Peyer's patch (tissue), 4 donors: Measurements from ENCODE around the gene IL1RN. TPM values are rescaled to one million over a fixed set of nuclear protein-coding genes. Genes with fewer than 3 reads are reported as not detected.

Source experiments
- DNase-seq, 3 donors: peaks; one replicate each; pipeline ENCODE4 v3.0.0-alpha.2; 2017 to 2019
- H3K27ac ChIP-seq, 4 donors: fragments of 200-600 bp; sonication (generic); one replicate each; pipeline ENCODE4 v1.5.1; 2016 to 2019
- H3K27me3 ChIP-seq, 2 donors: fragments of 200-600 bp; sonication (generic); one replicate each; pipeline ENCODE4 v1.5.1; 2019
- H3K36me3 ChIP-seq, 3 donors: fragments of 200-600 bp; sonication (generic); one replicate each; pipeline ENCODE4 v1.5.1; 2016 to 2019
- H3K4me1 ChIP-seq, 4 donors: fragments of 200-600 bp; sonication (generic); one replicate each; pipeline ENCODE4 v1.5.1; 2016 to 2019
- H3K4me3 ChIP-seq, 4 donors: fragments of 200-600 bp; sonication (generic); 1 replicate in 3 of 4; 2 replicates in 1 of 4; pipeline ENCODE4 v1.5.1; 2016 to 2019; ENCODE audit warnings: mild to moderate bottlenecking in 1 of 4
- H3K9me3 ChIP-seq, 4 donors: fragments of 200-600 bp; sonication (generic); one replicate each; pipeline ENCODE4 v1.5.1; 2016 to 2019; ENCODE audit warnings: mild to moderate bottlenecking in 1 of 4
- POLR2A ChIP-seq, 2 donors: fragments of 450-650 bp; IDR thresholded peaks; one replicate each; pipeline ENCODE4 v1.5.1; 2017; ENCODE audit warnings: antibody characterized with exemption in 2 of 2, mild to moderate bottlenecking in 2 of 2, moderate library complexity in 2 of 2
- total RNA-seq, 4 donors: library from RNA; depleted of rRNA; stranded (reverse); fragments of >200 nt; gene quantifications; one replicate each; pipeline ENCODE4 v1.1.0, GENCODE V29; 2016
- TF ChIP-seq, protein P1 (sequence below), 6 experiments: fragments of 450-650 bp in 4 of 6; fragments of 200-600 bp in 2 of 6; sonication (generic) in 1 of 6; IDR thresholded peaks; one replicate each; pipeline ENCODE4 v1.5.1; 2017 to 2019; ENCODE audit warnings: antibody characterized with exemption in 6 of 6, mild to moderate bottlenecking in 3 of 6, moderate library complexity in 1 of 6

Gene IL1RN
- total RNA-seq = 10 to 100 TPM in 2 of 4 donors, 1 to 10 TPM in 1, not detected in 1; 8.0 to 42.7 (median 17.7) TPM

DNA sequence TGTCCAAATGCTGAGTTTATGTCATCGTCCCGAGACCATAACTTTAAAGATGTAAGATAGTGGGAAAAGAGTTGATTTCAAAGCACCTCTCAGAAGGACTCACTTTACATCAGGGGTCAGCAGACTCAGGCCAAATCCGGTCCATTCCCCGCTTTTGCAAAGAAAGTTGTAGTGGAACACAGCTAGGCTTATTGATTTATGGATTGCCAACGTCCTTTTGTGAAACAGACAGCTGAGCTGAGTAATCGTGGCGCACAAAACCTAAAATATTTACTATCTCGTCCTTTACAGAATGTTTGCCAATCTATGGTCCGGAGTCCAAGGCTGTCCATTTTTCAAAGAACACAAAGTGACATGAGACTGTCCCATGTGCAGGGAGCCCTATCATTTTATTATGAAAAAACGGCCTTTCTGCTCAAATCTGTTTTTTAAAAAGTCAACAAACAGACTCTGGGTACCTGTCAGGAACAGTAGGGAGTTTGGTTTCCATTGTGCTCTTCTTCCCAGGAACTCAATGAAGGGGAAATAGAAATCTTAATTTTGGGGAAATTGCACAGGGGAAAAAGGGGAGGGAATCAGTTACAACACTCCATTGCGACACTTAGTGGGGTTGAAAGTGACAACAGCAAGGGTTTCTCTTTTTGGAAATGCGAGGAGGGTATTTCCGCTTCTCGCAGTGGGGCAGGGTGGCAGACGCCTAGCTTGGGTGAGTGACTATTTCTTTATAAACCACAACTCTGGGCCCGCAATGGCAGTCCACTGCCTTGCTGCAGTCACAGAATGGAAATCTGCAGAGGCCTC is at the start of gene IL1RN:
TSS of gene IL1RN (plus strand) at position 754 of the 801 bp plus-strand sequence. CDS start at position 781, 27 bp downstream.
- H3K4me3 ChIP-seq = peak within 1 kb of the TSS in 1 of 4 donors; percentile 29

GRCh38 chr2:113077921-113078320 is 49.5 kb upstream of the IL1RN start:
- TF ChIP-seq POLR2A (IDR thresholded peaks at IDR 0.05) = no peak
- TF ChIP-seq, protein P1, sequence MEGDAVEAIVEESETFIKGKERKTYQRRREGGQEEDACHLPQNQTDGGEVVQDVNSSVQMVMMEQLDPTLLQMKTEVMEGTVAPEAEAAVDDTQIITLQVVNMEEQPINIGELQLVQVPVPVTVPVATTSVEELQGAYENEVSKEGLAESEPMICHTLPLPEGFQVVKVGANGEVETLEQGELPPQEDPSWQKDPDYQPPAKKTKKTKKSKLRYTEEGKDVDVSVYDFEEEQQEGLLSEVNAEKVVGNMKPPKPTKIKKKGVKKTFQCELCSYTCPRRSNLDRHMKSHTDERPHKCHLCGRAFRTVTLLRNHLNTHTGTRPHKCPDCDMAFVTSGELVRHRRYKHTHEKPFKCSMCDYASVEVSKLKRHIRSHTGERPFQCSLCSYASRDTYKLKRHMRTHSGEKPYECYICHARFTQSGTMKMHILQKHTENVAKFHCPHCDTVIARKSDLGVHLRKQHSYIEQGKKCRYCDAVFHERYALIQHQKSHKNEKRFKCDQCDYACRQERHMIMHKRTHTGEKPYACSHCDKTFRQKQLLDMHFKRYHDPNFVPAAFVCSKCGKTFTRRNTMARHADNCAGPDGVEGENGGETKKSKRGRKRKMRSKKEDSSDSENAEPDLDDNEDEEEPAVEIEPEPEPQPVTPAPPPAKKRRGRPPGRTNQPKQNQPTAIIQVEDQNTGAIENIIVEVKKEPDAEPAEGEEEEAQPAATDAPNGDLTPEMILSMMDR (IDR thresholded peaks at IDR 0.05) = no peak
- H3K36me3 ChIP-seq = no peaks in the 10 kb centered on the region
- no peaks in the 10 kb centered on the region for H3K27me3 ChIP-seq
- H3K4me3 ChIP-seq = no peak overlapping the region
- H3K4me1 ChIP-seq = no peaks in the 10 kb centered on the region
- H3K27ac ChIP-seq = no peak overlapping the region
- H3K9me3 ChIP-seq = no peaks in the 10 kb centered on the region
- DNase-seq = no peak

More for the DNA sequence above, at the start of gene IL1RN:
- Histone ChIP-seq H3K9me3 (no peaks in the 10 kb centered on the region), H3K27me3 (no peaks in the 10 kb centered on the region), H3K4me1 (peaks cover 0 to 11% (median 0%) of the 10 kb centered on the region in 4 donors), H3K36me3 (no peaks in the 10 kb centered on the region), H3K27ac (no peak within 1 kb of the TSS)
- DNase-seq = no peak
- TF ChIP-seq, protein P1 (IDR thresholded peaks at IDR 0.05) = no peak
- no peak for TF ChIP-seq POLR2A (IDR thresholded peaks at IDR 0.05)

DNA sequence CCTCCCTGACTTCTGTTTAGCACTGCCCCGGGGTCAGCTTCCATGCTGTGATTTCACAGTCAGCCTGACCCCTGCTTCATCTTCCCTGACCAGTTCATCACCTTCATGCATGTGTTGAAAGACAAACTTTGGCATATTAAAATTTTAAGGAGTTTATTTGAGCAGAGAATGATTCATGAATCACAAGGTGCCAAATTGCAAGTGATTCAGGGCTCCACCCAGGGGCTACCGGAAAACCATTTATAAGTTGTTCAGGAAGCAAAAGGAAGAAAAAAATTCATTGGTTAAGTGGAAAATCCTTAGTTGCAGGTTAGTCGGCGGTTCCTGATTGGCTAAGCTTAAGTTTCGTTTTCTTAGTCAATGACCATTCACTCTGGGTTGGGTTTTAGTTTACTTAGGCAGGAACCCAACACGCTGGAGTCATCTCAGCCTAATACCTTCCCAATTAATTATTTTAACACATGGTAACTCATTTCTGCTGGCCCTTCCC is 49.0 kb upstream of the IL1RN start:
- TF ChIP-seq, protein P1 (IDR thresholded peaks at IDR 0.05) = no peak
- TF ChIP-seq POLR2A (IDR thresholded peaks at IDR 0.05) = no peak
- Histone ChIP-seq H3K4me1 (no peaks in the 10 kb centered on the region), H3K9me3 (no peaks in the 10 kb centered on the region), H3K36me3 (no peaks in the 10 kb centered on the region), H3K27ac (no peak overlapping the region), H3K4me3 (no peak overlapping the region), H3K27me3 (no peaks in the 10 kb centered on the region)
- DNase-seq = no peak

DNA sequence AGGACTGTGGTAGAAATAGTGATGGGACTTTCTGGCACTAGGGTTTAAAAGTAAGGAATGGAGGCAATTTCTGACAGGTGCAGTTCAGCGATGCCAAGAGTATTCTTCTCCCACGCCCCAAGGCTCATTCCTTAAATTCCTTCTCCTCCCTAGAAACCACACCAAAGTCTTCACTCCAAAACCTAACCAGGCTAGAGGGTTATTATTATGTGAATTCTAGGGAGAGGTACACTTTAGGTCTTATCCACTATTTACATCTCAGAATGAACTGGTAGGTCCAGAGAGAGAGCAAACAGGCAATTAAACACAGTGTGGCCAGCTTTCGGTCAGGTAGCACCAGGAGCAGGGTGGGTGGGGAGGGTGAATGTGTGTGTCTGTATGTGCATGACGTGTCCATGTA is 48.3 kb upstream of the IL1RN start:
- Histone ChIP-seq H3K4me3 (no peak overlapping the region), H3K27me3 (no peaks in the 10 kb centered on the region), H3K9me3 (no peaks in the 10 kb centered on the region), H3K36me3 (no peaks in the 10 kb centered on the region), H3K4me1 (no peaks in the 10 kb centered on the region), H3K27ac (no peak overlapping the region)
- no peak for TF ChIP-seq POLR2A (IDR thresholded peaks at IDR 0.05)
- TF ChIP-seq, protein P1 (IDR thresholded peaks at IDR 0.05) = no peak
- no peak for DNase-seq

- no peak for TF ChIP-seq POLR2A (IDR thresholded peaks at IDR 0.05)
- TF ChIP-seq, protein P1 (IDR thresholded peaks at IDR 0.05) = peak in 4 of 6 experiments; percentile 50 to 65 (median 60)
- no peak overlapping the region for H3K4me3 ChIP-seq
- H3K9me3 ChIP-seq = no peaks in the 10 kb centered on the region
- DNase-seq = no peak
- H3K36me3 ChIP-seq = no peaks in the 10 kb centered on the region
- H3K27ac ChIP-seq = no peak overlapping the region
- no peaks in the 10 kb centered on the region for H3K27me3 ChIP-seq
- H3K4me1 ChIP-seq = no peaks in the 10 kb centered on the region
Observed at GRCh38 chr2:113080134-113080533, 47.3 kb upstream of the IL1RN start.
